ENCODE measurements around the gene GHSR.

Gene GHSR

GRCh38 chr3:172447611-172448579 lies at the start of gene GHSR:
GHSR (minus strand) TSS chr3:172448456; CDS start chr3:172448413, 43 bp downstream.
- DNase-seq (ENCODE audit: low spot score), result no peak

DNA sequence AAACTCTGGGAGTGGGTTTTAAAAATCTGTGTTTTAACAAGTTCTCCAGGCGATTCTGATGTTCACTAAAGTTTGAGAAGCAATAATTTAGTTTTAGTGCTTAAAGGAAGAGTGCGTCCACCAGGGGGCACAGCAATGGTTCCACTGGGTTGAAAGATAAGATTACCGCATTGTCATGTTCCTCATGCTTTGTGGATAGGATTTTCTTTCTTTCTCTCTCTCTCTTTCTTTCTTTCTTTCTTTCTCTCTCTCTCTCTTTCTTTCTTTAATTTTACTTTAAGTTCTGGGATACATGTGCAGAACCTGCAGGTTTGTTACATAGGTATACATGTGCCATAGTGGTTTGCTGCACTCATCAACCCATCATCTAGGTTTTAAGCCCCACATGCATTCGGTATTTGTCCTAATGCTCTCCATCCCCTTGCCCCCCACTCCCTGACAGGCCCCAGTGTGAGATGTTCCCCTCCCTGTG lies 42.0 kb upstream of the GHSR start:
- peak; percentile 81 for DNase-seq (ENCODE audit: low spot score)

DNA sequence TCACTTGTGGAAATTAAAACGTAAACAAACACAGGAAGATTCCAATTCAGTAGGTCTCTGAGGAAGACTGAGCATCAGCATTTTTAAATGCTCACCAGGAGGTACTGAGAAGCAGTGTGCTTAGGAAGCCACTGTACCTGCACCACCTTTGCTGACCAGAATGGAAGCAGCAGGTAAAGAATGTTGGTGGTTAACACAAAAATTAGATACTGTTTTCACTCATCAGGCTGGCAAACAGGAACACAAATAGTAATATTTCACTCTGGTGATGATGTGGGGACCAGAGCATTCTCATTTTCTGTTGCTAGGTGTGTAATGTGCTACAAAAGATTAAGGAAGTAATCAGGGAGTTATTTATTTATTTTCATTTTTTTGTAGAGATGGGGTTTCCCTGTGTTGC lies 29.9 kb upstream of the GHSR start:
- DNase-seq (ENCODE audit: low spot score), result no peak

- DNase-seq (ENCODE audit: low spot score), result no peak
Measured at GRCh38 chr3:172476347-172476746, 28.1 kb upstream of the GHSR start.

DNA sequence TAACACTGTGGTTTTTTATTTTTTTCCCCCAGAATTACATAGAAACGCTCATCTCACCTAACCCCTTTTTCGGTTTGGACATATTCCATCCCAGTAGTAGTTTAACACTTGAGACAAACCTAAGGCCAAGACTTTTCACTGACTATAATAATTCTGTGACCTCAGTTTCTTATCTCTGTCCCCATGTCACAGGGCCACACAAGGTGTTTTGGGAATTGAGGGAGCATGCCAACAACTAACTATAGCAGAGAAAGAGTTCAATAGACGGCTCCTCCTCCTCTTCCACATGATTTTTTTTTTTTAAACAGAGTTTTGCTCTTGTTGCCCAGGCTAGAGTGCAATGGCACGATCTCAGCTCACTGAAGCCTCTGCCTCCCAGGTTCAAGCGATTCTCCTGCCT lies 27.4 kb upstream of the GHSR start:
- no peak for DNase-seq (ENCODE audit: low spot score)

DNA sequence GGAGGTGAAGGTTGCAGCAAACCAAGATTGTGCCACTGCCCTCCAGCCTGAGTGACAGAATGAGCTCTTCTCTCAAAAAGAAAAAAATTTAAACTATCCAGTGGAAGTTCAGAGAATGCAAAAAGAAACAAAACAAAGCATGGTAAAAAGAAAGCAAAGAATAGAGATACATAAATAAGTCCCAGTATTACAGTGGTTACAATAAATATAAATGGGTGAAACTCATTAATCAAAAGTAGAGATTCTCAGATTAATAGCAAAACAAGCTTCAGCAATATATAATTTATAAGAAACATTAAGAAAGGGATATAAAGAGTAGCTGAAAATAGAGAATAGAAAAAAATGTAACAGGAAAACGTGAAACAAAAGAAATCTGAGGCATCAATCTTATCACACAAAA lies 23.6 kb upstream of the GHSR start:
- no peak for DNase-seq (ENCODE audit: low spot score)

DNA sequence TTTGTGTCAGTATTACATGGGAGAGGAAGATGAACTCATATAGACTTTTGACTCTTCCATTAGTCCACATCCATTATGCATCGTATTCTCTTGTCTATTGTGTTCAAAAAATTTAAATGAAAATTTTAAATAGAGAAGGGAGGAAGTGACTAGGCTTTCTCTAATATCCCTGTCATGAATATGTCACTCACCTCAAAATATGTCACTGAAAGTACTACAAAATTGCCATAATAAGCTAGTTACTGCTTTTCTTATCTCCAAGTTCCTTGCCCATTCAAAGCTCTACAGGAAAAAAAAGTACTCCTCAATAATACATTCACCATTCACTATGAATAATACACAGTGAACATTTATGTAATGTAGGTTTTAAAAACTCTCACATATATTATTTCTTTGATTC lies 22.3 kb upstream of the GHSR start:
- no peak for DNase-seq (ENCODE audit: low spot score)

DNA sequence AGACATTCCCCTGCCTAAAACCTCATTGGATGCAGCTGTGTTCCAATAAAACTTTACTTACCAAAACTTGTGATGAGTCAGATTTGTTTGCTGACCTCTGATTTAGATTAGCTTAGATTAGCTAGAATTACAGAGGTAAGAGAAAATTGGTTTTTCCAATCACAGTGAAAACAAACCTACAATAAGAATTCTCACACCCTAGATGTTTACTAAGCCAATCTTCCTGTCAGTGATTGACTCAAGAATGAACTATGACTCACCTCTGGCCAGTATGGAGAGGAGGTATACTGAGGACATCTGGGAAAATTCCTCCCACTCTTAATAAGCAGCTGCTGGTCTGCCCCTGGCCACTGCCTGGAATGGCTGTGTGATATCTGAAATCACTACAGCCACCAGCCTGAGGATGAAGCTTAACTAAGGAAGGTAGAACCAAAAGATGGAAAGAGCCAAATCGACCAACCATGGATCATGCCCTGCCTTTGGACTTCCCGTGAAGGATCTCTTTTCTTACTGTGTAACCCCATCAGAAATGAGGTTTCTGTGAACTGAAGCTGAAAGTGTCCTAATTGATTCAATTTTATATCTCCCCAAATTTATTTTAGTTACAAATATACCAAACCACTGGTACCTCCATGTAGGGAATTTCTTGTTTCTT lies 19.0 kb upstream of the GHSR start:
- DNase-seq (ENCODE audit: low spot score), result no peak

- DNase-seq (ENCODE audit: low spot score), result no peak
Measured at GRCh38 chr3:172466553-172467130, 18.4 kb upstream of the GHSR start.

- no peak for DNase-seq (ENCODE audit: low spot score)
Measured at GRCh38 chr3:172465281-172465680, 17.0 kb upstream of the GHSR start.

- DNase-seq (ENCODE audit: low spot score), result no peak
Measured at GRCh38 chr3:172464306-172464705, 16.1 kb upstream of the GHSR start.

DNA sequence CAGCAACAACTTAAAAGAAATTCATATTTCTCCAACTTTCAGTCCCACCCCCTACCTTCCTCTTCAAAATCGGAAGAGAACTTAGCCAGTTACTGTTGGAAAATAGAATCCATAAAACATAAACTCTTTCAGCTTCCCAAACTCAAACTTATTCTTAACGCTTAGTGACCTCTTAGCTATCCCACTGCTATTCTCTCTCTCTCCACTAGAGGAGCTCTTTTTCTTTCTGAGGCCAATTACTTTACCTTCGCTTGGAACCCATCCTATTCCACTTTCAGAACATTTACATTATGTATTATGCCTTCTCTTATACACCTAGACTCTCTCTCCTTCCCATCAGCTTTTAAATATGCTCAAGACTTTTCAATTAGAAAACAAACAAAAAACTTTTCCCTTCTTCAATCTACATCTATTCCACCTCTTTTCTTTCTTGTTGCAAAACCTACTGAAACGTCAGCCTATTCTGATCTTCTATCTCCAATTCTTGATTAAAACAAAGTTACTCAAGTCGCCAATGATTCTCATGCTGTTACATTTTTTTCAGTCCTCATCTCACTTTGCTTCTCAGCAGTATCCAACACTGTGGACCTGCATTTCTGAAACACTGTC lies 13.4 kb upstream of the GHSR start:
- peak; percentile 68 for DNase-seq (ENCODE audit: low spot score)

- no peak for DNase-seq (ENCODE audit: low spot score)
Measured at GRCh38 chr3:172456404-172456803, 8.1 kb upstream of the GHSR start.

DNA sequence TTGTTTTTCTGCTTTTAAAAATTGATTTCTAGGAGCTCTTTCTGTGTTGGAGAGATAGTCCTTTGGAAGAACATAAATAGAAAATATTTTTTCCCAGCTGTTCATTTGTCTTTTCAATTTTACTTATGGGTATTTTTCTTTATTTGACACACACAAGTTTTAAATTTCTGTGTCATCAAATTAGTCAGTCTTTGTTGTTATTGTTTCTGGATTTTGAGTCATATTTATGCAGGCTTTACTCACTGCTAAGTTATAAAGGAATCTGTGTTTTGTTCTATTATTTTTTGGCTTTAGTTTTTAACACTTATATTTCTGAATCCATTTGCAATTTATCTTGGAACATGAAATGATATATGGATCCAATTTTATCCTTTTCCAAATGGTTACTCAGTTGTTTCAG lies 5.9 kb upstream of the GHSR start:
- no peak for DNase-seq (ENCODE audit: low spot score)

DNA sequence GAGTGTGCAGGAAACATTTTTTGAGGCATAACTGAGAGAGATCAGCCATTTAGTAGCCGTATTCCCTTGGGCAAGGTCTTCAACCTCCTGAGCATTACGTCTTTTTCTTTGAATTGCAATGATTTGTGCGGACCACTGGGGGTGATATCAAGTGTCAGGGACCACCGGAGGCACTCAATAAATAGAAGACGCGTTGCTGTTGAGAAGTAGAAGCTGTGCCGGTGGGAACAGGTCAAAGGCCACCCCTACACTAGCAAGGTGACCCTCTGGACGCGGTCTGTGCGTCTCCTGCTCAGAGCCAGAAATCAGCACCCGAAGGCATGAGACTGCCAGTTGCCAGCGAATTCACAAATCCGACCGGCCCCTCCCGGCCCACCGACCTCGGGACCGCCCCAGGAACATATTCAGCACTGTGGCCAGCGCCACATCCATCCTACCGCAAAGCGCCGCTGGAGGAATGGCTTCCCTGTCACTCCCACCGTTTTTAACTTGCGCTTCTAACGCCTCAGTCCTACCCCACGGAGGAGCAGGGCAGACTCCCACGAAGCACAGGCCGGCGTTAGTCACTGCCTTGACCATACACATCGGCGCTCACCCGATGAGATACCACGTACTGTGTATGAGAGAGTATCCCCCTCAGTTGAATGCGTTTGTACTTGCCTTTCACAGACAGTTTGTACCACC lies 1.4 kb upstream of the GHSR start:
- DNase-seq (ENCODE audit: low spot score), result no peak

DNA sequence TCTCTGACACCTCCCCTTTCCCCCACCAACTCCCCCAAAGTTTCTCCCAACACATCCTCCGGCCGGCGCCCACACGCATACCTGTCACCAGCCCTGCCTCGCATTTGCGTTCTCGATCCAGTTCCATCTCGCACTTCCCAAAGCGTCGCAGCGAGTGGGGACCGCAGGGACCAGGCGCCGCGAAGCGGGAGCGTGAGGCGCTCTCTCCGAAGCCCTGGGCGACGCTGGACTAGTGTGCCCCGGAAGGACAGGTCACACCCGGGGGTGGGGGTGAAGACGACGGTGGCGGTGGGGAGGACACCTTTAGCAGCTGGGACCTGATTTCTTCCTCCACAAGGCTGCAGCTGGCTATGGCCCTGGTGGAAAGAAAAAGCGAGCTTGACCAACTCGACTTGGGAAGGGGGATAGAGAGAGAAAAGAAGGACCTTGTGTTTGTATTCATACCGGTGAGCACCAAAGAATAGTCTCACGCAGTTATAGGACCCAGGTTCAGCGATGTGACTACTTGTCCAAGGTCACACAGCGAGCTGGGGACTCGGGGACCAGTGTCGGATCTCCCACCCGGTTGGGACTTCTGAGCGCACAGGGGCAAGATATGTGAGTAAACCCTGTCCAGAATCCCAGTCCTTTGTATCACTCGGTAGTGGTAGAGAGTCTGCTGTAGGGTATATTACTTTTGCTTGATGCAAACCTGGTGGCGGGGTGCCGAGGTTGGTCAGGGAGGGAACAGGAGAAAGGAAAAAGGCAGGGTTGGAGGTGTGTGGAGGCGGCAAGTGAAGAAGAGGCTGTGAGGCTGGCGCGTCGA lies 607 bp upstream of the GHSR start:
- DNase-seq (ENCODE audit: low spot score), result no peak

DNA sequence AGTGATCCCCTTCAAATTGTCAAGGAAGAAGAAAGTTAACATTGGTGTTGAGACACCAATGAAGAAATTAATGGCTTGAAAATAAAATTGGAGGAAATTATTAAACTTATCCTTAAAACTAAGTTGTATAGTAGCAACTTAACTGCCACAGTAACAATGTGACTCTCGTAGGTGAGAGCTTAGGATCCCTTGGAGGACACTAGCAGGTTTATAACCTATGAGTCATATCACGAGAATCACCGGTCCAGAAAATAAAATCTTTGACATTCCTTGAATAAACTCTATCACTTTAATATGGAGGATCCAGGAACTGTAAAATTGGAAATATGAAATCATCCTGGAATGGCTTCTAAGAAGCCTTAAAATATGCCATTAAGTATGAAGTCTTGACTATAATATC lies 2.1 kb downstream of the GHSR start:
- DNase-seq (ENCODE audit: low spot score), result no peak

GRCh38 chr3:172444821-172445220 lies 3.4 kb downstream of the GHSR start:
- peak; percentile 9 for DNase-seq (ENCODE audit: low spot score)

DNA sequence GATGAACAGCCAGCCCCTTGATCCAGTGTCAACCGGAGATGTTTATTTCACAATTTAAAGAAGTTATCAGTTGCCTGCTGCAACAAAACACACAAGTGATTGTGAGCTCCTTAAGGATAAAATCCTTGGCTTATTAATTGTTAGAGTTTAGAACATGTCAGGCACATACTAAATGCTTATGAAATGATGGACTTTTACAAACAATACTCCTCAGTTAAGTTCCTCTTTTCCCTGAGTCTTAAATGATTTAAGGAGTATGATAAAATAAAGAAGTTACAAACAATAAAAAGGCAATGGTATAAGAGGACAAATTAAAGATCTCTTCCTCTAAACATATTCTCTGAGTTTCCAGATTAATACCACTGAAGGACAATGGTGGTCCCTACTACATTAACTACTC lies 5.7 kb downstream of the GHSR start:
- DNase-seq (ENCODE audit: low spot score), result no peak

GRCh38 chr3:172441581-172441980 lies 6.7 kb downstream of the GHSR start:
- DNase-seq (ENCODE audit: low spot score), result no peak

GRCh38 chr3:172438186-172438585 lies 10.1 kb downstream of the GHSR start:
- no peak for DNase-seq (ENCODE audit: low spot score)
